Naive B cell (primary cell): Measurements from ENCODE around the gene SH2D4B. TPM values are rescaled to one million over a fixed set of nuclear protein-coding genes. Genes with fewer than 3 reads are reported as not detected.
A peak's percentile ranks its signal among the peaks of the same experiment; 100 is the strongest.

Experiments used
- ATAC-seq, 2 donors: fragments of 150-1000 bp; cut with Tn5 transposase; 2 replicates each; pipeline ENCODE4 v1.10.0; 2021; ENCODE audit warnings: low read depth in 2 of 2, mild to moderate bottlenecking in 2 of 2, moderate library complexity in 2 of 2
- DNase-seq: peaks from one replicate; pipeline ENCODE4 v3.0.0; 2022
- H3K27ac Mint-ChIP-seq, 6 donors: one replicate each; pipeline ENCODE4 v1.8.0; 2020 to 2022; ENCODE audit warnings: mild to moderate bottlenecking in 6 of 6, mixed read lengths in 6 of 6, moderate library complexity in 5 of 6, inconsistent platforms in 2 of 6
- H3K27me3 Mint-ChIP-seq, 3 donors: one replicate each; pipeline ENCODE4 v1.8.0; 2021 to 2022; ENCODE audit warnings: mixed read lengths in 3 of 3, mild to moderate bottlenecking in 1 of 3
- H3K36me3 Mint-ChIP-seq, 2 donors: one replicate each; pipeline ENCODE4 v1.8.0; 2020 to 2022; ENCODE audit warnings: mixed read lengths in 2 of 2, inconsistent platforms in 1 of 2, mild to moderate bottlenecking in 1 of 2
- H3K4me1 Mint-ChIP-seq, 3 donors: one replicate each; pipeline ENCODE4 v1.8.0; 2020 to 2022; ENCODE audit warnings: mixed read lengths in 3 of 3, inconsistent platforms in 1 of 3, mild to moderate bottlenecking in 1 of 3, moderate library complexity in 1 of 3
- H3K4me3 Mint-ChIP-seq, 8 donors: one replicate each; pipeline ENCODE4 v1.8.0; 2020 to 2022; ENCODE audit warnings: mild to moderate bottlenecking in 8 of 8, mixed read lengths in 8 of 8, moderate library complexity in 8 of 8, inconsistent platforms in 2 of 8
- H3K9me3 Mint-ChIP-seq, 7 donors: one replicate each; pipeline ENCODE4 v1.8.0; 2020 to 2022; ENCODE audit warnings: mixed read lengths in 7 of 7, mild to moderate bottlenecking in 5 of 7, inconsistent platforms in 2 of 7, moderate library complexity in 1 of 7
- polyA plus RNA-seq, 6 donors: library from polyadenylated mRNA; unstranded; fragments of 300-500 nt; fragmentation: Illumina TruSeq; gene quantifications; one replicate each; pipeline ENCODE4 v1.2.3, GENCODE V29; 2021; ENCODE audit warnings: low read depth in 6 of 6

SH2D4B gene
- polyA plus RNA-seq, 6 donors from 2014 or later, result 0.19 TPM; not detected in 5

DNA sequence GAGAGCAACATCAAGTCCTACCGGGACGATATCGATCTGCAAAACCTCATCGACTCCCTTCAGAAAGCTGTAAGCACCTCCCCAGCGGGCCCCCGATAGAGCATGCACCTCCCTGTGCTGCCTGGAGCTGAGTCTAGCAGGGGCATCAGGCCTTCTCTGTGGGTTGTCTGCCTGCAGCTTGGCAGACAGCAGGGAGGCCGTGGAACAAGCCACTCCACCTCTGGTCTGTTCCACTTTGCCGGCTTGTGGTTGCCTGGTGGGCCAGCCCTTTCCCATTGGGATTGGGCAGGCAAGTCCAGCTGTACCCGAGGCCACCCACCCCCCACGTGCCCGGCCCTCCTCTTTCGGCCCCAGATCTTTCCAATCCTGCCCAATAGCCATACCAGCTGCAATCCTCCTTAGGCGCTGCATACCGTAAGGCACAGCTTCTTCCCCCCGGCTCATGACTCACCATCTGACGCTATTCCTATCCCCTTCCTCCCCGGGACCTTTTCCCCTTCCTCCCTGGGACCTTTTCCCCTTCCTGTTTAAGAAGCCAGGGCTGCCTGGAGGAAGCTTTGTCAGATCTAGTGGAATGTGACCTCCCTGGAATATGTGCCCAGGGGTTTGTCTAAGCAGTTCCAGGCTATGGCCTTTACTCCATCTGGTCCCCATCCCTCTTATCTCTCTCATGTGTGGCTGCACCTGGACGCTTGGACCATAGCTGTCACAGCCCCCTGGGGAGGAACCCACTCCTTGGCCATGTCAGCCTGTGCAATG is 28.1 kb upstream of the SH2D4B start:
- DNase-seq, result no peak
- peaks cover 0 to 20% of the 10 kb centered on the region in 2 donors for H3K36me3 Mint-ChIP-seq
- no peaks in the 10 kb centered on the region for H3K9me3 Mint-ChIP-seq
- ATAC-seq, result no peak
- no peaks in the 10 kb centered on the region for H3K27me3 Mint-ChIP-seq
- H3K4me3 Mint-ChIP-seq, result peak overlapping the region in 1 of 8 donors; percentile 29
- H3K27ac Mint-ChIP-seq, result peak overlapping the region in 3 of 6 donors; percentile 44 to 65 (median 47)
- H3K4me1 Mint-ChIP-seq, result peaks cover 14 to 18% (median 14%) of the 10 kb centered on the region in 3 donors

DNA sequence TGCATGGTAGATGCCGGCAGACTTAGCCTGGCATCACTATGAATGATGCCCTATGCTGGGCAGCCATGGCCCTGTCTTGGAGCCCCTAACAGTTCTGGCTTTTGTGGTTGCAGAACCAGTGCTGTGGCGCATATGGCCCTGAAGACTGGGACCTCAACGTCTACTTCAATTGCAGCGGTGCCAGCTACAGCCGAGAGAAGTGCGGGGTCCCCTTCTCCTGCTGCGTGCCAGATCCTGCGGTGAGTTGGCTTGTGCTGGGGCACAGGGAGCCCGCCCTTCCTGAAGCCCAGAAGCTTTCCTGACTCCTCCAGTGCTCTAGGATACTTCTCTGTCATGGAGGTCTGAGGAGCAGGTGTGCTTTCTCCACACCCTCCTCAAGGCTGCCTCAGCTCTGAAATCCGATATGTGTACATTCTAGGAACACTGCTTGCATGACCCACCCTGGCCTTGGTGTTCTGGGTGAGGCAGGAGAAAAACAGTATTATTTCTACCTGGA is 25.6 kb upstream of the SH2D4B start:
- ATAC-seq (no peak), DNase-seq (no peak)
- H3K36me3 Mint-ChIP-seq, result peaks cover 1 to 20% of the 10 kb centered on the region in 2 donors
- H3K4me3 Mint-ChIP-seq, result no peak overlapping the region
- H3K9me3 Mint-ChIP-seq, result no peaks in the 10 kb centered on the region
- H3K4me1 Mint-ChIP-seq, result peaks cover 1 to 10% (median 9%) of the 10 kb centered on the region in 3 donors
- H3K27me3 Mint-ChIP-seq, result no peaks in the 10 kb centered on the region
- peak overlapping the region in 5 of 6 donors; percentile 25 to 54 (median 26) for H3K27ac Mint-ChIP-seq

DNA sequence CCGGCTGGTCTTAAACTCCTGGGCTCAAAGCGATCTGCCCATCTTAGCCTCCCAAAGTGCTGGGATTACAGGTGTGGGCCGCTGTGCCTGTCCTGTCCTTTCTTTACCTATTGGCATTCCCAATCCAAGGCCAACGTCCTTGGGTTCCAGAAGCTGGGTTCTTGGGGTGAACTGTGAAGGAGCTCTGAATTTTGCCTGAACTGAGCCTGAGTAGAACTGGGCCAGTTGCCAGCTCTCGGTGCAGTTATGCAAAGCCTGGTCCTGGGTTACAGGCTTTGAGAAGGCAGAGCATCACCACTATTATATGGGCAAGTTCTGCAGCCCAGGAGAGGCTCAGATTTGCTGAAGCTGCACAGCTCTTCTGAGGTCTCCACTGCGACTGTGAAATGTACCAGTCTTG is 24.6 kb upstream of the SH2D4B start:
- DNase-seq (no peak), ATAC-seq (no peak)
- Mint-ChIP-seq H3K27me3 (no peaks in the 10 kb centered on the region), H3K27ac (no peak overlapping the region), H3K9me3 (no peaks in the 10 kb centered on the region), H3K4me3 (peak overlapping the region in 1 of 8 donors; percentile 42), H3K36me3 (peaks cover 5 to 20% of the 10 kb centered on the region in 2 donors), H3K4me1 (peaks cover 11 to 16% (median 16%) of the 10 kb centered on the region in 3 donors)

DNA sequence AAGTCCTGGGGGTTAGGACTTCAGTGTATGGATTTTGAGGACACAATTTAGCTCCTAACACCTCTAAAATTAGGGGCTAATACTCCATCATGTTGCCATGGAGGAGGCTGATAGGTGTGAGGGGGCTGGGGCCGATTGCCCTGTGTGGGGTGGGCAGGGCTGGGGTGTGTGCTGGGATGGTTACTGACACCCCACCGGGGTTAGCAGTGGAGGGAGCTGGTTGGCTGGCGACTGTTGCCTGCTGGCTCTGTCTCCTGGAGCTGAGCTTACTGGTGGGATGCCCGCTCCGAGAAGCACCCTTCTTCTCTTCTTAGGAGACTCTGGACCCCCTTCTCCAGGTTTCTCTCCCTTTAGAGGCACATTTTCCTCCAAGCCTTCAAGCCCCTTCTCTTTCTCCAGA is 22.2 kb upstream of the SH2D4B start:
- DNase-seq (no peak), ATAC-seq (no peak)
- Mint-ChIP-seq H3K36me3 (peaks cover 9 to 13% of the 10 kb centered on the region in 2 donors), H3K4me1 (peaks cover 28 to 33% (median 29%) of the 10 kb centered on the region in 3 donors), H3K27ac (peak overlapping the region in 2 of 6 donors; percentile 20 to 54), H3K9me3 (no peaks in the 10 kb centered on the region), H3K4me3 (no peak overlapping the region), H3K27me3 (no peaks in the 10 kb centered on the region)

DNA sequence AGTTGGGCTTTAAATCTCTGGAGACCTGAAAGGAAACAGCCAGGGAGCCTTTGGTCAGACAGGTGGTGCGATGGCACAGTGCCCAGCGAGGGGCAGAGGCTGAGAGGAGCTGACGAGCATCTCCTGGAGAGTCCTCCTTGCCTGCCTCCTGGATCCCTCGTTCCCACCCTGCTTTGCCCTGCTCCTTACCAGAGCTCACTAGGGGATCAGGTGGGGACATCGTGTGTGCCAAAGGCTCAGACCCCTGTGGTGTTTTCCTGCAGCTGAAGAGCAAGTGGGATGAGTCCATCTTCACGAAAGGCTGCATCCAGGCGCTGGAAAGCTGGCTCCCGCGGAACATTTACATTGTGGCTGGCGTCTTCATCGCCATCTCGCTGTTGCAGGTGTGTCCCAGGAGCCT is 21.8 kb upstream of the SH2D4B start:
- Mint-ChIP-seq H3K4me3 (peak overlapping the region in 1 of 8 donors; percentile 47), H3K9me3 (no peaks in the 10 kb centered on the region), H3K36me3 (peaks cover 9 to 13% of the 10 kb centered on the region in 2 donors), H3K27ac (peak overlapping the region in 2 of 6 donors; percentile 21 to 54), H3K27me3 (no peaks in the 10 kb centered on the region), H3K4me1 (peaks cover 32 to 38% (median 33%) of the 10 kb centered on the region in 3 donors)
- no peak for ATAC-seq
- DNase-seq, result no peak

DNA sequence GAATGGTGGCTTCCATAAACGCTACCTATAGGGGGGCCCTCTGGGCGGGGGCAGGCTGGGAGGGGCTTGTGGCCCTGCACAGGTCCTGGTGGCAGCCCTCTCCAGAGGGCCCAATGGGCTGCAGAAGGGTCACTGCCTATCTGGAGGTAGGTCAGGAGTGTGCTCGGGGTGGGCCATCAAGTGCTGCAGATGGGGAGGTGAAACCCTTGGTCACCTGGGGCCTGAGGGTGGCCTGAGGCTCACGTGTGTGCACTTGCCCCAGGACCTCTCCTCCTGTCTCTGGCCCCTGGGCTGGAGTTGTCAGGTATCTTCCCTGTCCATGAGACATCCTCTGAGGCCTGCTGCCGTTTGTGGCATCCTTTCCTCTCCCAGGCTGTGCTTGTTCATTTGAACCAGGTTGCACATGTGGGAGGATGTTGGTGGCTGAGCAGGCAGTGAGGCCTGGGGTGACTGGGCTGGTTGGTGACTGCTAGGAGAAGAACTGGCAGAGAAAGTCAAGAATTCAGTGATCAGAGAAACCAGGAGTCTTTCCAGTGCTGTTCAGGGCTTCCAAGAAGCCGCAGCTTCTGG is 21.1 kb upstream of the SH2D4B start:
- DNase-seq, result no peak
- ATAC-seq, result no peak
- Mint-ChIP-seq H3K27ac (peak overlapping the region in 3 of 6 donors; percentile 7 to 28 (median 26)), H3K27me3 (no peaks in the 10 kb centered on the region), H3K36me3 (peaks cover 9% of the 10 kb centered on the region in 2 donors), H3K4me1 (peaks cover 33 to 36% (median 34%) of the 10 kb centered on the region in 3 donors), H3K4me3 (peak overlapping the region in 1 of 8 donors; percentile 17), H3K9me3 (no peaks in the 10 kb centered on the region)

DNA sequence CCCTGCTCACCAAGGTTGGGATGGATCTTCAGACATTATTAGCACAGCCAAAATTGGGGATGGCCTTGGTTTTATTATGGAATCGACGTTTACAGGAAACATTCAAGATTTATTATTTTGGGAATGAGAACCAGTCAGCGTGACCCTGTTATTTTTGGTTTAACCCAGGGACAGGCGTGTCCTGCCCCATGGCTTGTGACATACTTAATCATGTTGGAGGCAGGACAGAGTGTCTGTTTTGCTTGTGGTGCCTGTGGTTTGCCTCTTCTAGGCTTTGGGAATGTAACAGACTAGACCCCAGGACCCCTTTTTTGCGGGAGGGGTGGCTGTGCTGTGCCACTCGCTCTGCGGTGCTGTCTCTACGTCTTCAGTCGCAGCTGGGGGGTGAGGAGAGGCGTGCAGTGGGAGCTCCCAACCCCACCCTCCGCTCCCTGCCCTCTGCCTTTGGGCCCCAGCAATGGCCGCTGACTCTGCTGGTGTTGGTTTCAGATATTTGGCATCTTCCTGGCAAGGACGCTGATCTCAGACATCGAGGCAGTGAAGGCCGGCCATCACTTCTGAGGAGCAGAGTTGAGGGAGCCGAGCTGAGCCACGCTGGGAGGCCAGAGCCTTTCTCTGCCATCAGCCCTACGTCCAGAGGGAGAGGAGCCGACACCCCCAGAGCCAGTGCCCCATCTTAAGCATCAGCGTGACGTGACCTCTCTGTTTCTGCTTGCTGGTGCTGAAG is 20.1 kb upstream of the SH2D4B start:
- ATAC-seq (no peak), DNase-seq (no peak)
- Mint-ChIP-seq H3K9me3 (no peaks in the 10 kb centered on the region), H3K27me3 (no peaks in the 10 kb centered on the region), H3K4me1 (peaks cover 32 to 34% (median 33%) of the 10 kb centered on the region in 3 donors), H3K4me3 (peak overlapping the region in 3 of 8 donors; percentile 29 to 71 (median 35)), H3K36me3 (peaks cover 0 to 9% of the 10 kb centered on the region in 2 donors), H3K27ac (peak overlapping the region in 4 of 6 donors; percentile 28 to 76 (median 44))

DNA sequence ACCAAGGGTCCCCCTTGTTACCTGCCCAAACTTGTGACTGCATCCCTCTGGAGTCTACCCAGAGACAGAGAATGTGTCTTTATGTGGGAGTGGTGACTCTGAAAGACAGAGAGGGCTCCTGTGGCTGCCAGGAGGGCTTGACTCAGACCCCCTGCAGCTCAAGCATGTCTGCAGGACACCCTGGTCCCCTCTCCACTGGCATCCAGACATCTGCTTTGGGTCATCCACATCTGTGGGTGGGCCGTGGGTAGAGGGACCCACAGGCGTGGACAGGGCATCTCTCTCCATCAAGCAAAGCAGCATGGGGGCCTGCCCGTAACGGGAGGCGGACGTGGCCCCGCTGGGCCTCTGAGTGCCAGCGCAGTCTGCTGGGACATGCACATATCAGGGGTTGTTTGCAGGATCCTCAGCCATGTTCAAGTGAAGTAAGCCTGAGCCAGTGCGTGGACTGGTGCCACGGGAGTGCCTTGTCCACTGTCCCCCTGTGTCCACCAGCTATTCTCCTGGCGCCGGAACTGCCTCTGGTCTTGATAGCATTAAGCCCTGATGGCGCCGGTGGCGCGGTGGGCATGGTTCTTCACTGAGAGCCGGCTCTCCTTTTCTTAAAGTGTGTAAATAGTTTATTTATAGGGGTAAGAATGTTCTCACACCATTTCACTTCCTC is 19.4 kb upstream of the SH2D4B start:
- DNase-seq (no peak), ATAC-seq (peak; percentile 25 to 36)
- Mint-ChIP-seq H3K4me1 (peaks cover 32 to 34% (median 33%) of the 10 kb centered on the region in 3 donors), H3K36me3 (peaks cover 0 to 9% of the 10 kb centered on the region in 2 donors), H3K4me3 (peak overlapping the region in 5 of 8 donors; percentile 46 to 88 (median 81)), H3K9me3 (no peaks in the 10 kb centered on the region), H3K27me3 (no peaks in the 10 kb centered on the region), H3K27ac (peak overlapping the region; percentile 38 to 92 (median 74))

DNA sequence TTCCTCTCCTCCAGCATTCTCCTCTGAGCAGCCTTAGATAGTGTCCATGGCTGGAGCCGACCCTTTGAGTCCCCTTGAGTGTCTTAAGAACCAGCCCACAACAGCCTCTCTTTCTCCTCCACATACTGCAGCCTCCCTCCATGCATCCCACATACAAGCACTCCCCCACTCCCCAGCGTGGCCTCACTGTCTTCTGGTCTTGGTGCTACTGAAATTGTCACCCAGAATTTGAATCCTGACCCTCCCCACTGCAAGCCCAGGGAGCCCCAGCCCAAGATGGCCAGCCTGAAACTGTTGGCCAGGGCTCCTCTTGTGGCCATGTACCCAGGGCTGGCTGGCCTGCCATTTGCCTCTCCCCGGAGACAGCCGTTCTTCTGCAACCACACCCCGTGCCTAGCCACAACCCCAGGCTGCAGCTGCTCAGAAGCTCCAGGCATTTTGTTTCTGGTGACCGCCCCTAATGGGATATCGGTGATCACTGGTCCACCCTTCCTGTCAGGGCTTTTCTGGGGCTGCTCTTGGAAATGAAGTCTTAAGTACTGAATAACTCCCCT is 18.8 kb upstream of the SH2D4B start:
- H3K27me3 Mint-ChIP-seq, result no peaks in the 10 kb centered on the region
- peak overlapping the region in 5 of 8 donors; percentile 46 to 88 (median 81) for H3K4me3 Mint-ChIP-seq
- H3K36me3 Mint-ChIP-seq, result peaks cover 0 to 9% of the 10 kb centered on the region in 2 donors
- no peaks in the 10 kb centered on the region for H3K9me3 Mint-ChIP-seq
- H3K27ac Mint-ChIP-seq, result peak overlapping the region in 4 of 6 donors; percentile 51 to 92 (median 90)
- H3K4me1 Mint-ChIP-seq, result peaks cover 32 to 35% (median 33%) of the 10 kb centered on the region in 3 donors
- ATAC-seq (no peak), DNase-seq (no peak)

DNA sequence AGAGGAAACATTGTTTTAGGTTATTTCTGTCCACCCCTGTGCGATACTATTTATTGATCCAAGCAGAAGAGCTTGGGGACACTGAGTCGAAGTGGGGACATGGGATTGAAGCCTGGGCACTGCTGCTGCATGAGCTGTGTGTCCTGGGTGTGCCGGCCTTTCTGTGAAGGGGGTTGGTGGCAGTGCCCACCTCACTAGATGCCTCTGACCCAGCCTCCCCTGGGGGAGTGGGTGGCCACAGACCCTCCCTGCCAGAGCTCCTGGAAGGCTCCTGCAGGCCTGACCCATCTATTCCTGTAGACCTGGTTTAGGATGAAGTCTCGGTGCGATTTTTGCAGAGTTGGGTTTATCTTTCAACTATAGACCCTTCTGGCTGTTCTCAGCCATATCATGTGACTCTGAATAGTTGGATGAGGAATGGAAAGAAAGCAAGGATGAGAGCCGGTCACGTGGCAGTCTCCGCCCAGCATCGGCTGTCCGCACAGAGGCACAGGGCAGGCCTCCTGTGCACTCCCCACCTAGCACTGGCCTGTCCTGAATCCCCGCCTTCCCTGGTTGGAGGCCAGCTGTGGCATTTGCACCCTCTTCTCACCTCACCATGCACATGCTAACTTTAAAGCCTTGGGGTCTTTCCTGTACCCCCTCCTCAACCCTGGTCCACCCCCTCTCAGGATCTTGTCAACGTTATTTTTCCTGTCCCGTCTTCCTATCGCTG is 17.6 kb upstream of the SH2D4B start:
- H3K4me3 Mint-ChIP-seq, result peak overlapping the region in 1 of 8 donors; percentile 47
- DNase-seq, result no peak
- ATAC-seq, result no peak
- H3K36me3 Mint-ChIP-seq, result peaks cover 0 to 9% of the 10 kb centered on the region in 2 donors
- H3K27me3 Mint-ChIP-seq, result no peaks in the 10 kb centered on the region
- peak overlapping the region in 3 of 6 donors; percentile 9 to 89 (median 17) for H3K27ac Mint-ChIP-seq
- H3K4me1 Mint-ChIP-seq, result peaks cover 30 to 41% (median 39%) of the 10 kb centered on the region in 3 donors
- no peaks in the 10 kb centered on the region for H3K9me3 Mint-ChIP-seq

DNA sequence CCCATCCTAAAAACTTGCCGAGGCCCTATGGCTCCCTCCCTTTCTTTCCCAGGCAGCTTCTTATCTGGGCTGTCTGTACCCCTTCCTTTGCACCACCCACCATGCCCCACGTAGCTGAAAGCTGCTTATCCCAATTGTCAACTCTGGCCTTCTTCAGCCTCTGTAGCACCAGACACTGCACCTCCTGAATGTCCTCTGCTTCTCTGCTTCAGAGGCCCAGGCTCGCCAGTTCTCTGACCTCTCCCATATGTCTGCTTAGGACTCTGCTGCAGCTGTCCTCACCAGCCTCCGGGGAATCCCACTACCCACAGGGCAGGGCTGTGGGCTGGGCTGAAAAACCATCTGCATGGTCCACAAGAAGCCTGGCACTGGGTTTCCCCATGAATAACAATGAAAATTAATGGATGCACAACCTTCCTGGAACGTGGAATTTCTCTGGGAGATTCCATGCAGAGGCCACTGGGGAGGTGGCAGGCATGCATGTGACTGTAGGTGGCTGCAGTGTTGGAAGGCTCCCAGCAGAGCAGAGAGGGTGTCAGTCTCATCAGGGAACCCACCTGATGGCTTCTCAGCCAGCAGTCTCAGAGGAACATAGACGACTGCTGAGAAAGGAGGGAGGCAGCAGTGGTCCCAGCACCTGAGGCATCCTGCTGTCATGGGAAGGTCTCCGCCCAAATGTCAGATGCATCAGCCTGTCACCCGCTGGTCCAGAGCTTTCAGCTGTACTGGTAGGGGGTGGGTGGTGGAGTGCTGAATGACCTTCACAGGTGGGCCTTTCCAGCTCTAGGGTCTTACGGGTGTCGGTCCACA is 16.8 kb upstream of the SH2D4B start:
- H3K36me3 Mint-ChIP-seq, result peaks cover 0 to 9% of the 10 kb centered on the region in 2 donors
- no peaks in the 10 kb centered on the region for H3K9me3 Mint-ChIP-seq
- ATAC-seq (no peak), DNase-seq (no peak)
- H3K27ac Mint-ChIP-seq, result peak overlapping the region in 4 of 6 donors; percentile 5 to 94 (median 46)
- no peaks in the 10 kb centered on the region for H3K27me3 Mint-ChIP-seq
- peak overlapping the region in 1 of 8 donors; percentile 47 for H3K4me3 Mint-ChIP-seq
- H3K4me1 Mint-ChIP-seq, result peaks cover 31 to 41% (median 39%) of the 10 kb centered on the region in 3 donors
